Heart left ventricle (tissue), 16 donors: ENCODE data around the gene CFAP54. TPM values are rescaled to one million over a fixed set of nuclear protein-coding genes. Genes with fewer than 3 reads are reported as not detected.

Source experiments
- ATAC-seq, 4 donors: fragments of 200-7000 bp; cut with Tn5 transposase; one replicate each; pipeline ENCODE4 v1.9.1; 2020 to 2022; ENCODE audit warnings: moderate library complexity in 4 of 4, mild to moderate bottlenecking in 3 of 4, moderate number of reproducible peaks in 1 of 4
- DNase-seq, 5 donors: peaks; one replicate each; pipeline ENCODE4 v3.0.0-alpha.2; 2020
- H3K27ac ChIP-seq, 12 donors: fragments of 200-600 bp; sonication (generic) in 4 of 12; one replicate each; pipeline versions ENCODE4 v1.5.0 to v1.8.0; 2016 to 2022; ENCODE audit warnings: mild to moderate bottlenecking in 2 of 12
- H3K27me3 ChIP-seq, 9 donors: fragments of 200-600 bp; sonication (generic) in 2 of 9; one replicate each; pipeline versions ENCODE4 v1.5.1 to v1.8.0; 2016 to 2022; ENCODE audit warnings: mild to moderate bottlenecking in 3 of 9
- H3K36me3 ChIP-seq, 9 donors: fragments of 200-600 bp; sonication (generic) in 2 of 9; one replicate each; pipeline versions ENCODE4 v1.5.0 to v1.8.0; 2018 to 2022; ENCODE audit warnings: mild to moderate bottlenecking in 2 of 9
- H3K4me1 ChIP-seq, 12 donors: fragments of 200-600 bp; sonication (generic) in 4 of 12; one replicate each; pipeline versions ENCODE4 v1.5.0 to v1.8.0; 2016 to 2022; ENCODE audit warnings: mild to moderate bottlenecking in 3 of 12
- H3K4me3 ChIP-seq, 12 donors: fragments of 200-600 bp; sonication (generic) in 4 of 12; one replicate each; pipeline versions ENCODE4 v1.5.0 to v1.8.0; 2017 to 2022; ENCODE audit warnings: mild to moderate bottlenecking in 9 of 12, moderate library complexity in 4 of 12
- H3K9me3 ChIP-seq, 12 donors: fragments of 200-600 bp; sonication (generic) in 4 of 12; one replicate each; pipeline versions ENCODE4 v1.5.0 to v1.8.0; 2016 to 2022; ENCODE audit warnings: mild to moderate bottlenecking in 1 of 12
- POLR2A ChIP-seq, 2 donors: fragments of 450-650 bp; IDR thresholded peaks; one replicate each; pipeline ENCODE4 v1.6.1; 2017; ENCODE audit warnings: antibody characterized with exemption in 2 of 2, mild to moderate bottlenecking in 2 of 2, moderate library complexity in 2 of 2
- WGBS, 4 donors: extraction: QIAGEN DNeasy Blood & Tissue Kit in 2 of 4; methylation state at CpG; one replicate each; pipeline versions ENCODE4 v1.1.5 to v1.1.7; 2013 to 2018; 5-methylcytosine and 5-hydroxymethylcytosine counted together
- intact Hi-C, 10 donors: fragments of 100-400 bp; cut with DNase I; formaldehyde crosslinking; loops; one replicate each; pipeline versions ENCODE4 v1.11.1 to v1.14.2; 2022
- polyA plus RNA-seq, 2 donors: library from polyadenylated mRNA; stranded (reverse); fragments of 200-250 nt; gene quantifications; one replicate each; pipeline ENCODE4 v1.2.3, GENCODE V29; 2013
- total RNA-seq, 9 donors: library from RNA; depleted of rRNA in 2 of 9; stranded (reverse); fragments of >200 nt in 2 of 9; fragmentation: NEBNext Ultra II Directional in 3 of 9; extraction: Animal tissue kit (Norgen Biotek cat#: 25700) in 3 of 9; gene quantifications; one replicate each; pipeline versions ENCODE4 v1.1.0 to v1.2.4, GENCODE V29; 2016 to 2023
- TF ChIP-seq, protein P1 (sequence below), 12 donors: fragments of 200-600 bp; sonication (generic) in 4 of 12; IDR thresholded peaks; one replicate each; pipeline versions ENCODE4 v1.5.0 to v1.8.0; 2018 to 2022; ENCODE audit warnings: antibody characterized with exemption in 12 of 12, mild to moderate bottlenecking in 5 of 12
- donor health status: ischemic (EF 13 %, LVEDD 7.1; RV severe dilation, severe dysfunction).
- donor health status: healthy with polysubstance abuse.
- donor health status: DM: no; HTN: yes; CAD: no.
- donor health status: DM: no; HTN: no; CAD: no.
- donor health status: ischemic (EF 25% LVEDD 6.9; RV normal size, moderate dysfunction).
- donor health status: ischemic (EF 25% LVEDD 5.7; RV mildly dilated, moderate dysfunction).
- donor health status: healthy.
- donor health status: DM: yes; HTN: yes; CAD: no.
- donor health status: ischemic (EF 35%, LVEDD 5.7; RV mildly dilated, moderate dysfunction).
- donor health status: nonischemic (EF 11% LVEDD 7.7; RV severe dilation, severe dysfunction).
- donor health status: DM: yes; HTN: yes; CAD: no.
- donor health status: PGD.
- donor health status: ischemic (EF 29% LVEDD 5.4; RV normal size, mild dysfunction).
- donor health status: nonischemic (EF 23%, LVEDD 6.1; RV moderate dilation, normal function).

CFAP54 gene
- total and polyA plus RNA-seq, 11 donors: 0.07 to 0.79 (median 0.13) TPM; not detected in 1

- intact Hi-C loops: no loop called here
- ATAC-seq (no peak), DNase-seq (no peak)
- Histone ChIP-seq H3K4me1 (no peaks in the 10 kb centered on the region), H3K36me3 (peaks cover 0 to 27% (median 13%) of the 10 kb centered on the region in 9 donors), H3K27me3 (no peaks in the 10 kb centered on the region), H3K4me3 (no peak overlapping the region), H3K27ac (no peak overlapping the region), H3K9me3 (peaks cover 0 to 15% (median 0%) of the 10 kb centered on the region in 12 donors)
- TF ChIP-seq POLR2A (IDR thresholded peaks at IDR 0.05): no peak
- TF ChIP-seq, protein P1, sequence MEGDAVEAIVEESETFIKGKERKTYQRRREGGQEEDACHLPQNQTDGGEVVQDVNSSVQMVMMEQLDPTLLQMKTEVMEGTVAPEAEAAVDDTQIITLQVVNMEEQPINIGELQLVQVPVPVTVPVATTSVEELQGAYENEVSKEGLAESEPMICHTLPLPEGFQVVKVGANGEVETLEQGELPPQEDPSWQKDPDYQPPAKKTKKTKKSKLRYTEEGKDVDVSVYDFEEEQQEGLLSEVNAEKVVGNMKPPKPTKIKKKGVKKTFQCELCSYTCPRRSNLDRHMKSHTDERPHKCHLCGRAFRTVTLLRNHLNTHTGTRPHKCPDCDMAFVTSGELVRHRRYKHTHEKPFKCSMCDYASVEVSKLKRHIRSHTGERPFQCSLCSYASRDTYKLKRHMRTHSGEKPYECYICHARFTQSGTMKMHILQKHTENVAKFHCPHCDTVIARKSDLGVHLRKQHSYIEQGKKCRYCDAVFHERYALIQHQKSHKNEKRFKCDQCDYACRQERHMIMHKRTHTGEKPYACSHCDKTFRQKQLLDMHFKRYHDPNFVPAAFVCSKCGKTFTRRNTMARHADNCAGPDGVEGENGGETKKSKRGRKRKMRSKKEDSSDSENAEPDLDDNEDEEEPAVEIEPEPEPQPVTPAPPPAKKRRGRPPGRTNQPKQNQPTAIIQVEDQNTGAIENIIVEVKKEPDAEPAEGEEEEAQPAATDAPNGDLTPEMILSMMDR (IDR thresholded peaks at IDR 0.05): no peak
- WGBS, 4 donors: 94 to 98% (median 96%) methylated on average over 2 of the region's 2 CpGs
Observed at GRCh38 chr12:96919510-96920210, 430.3 kb downstream of the CFAP54 start.

Other genes with a start within 250 kb of the CFAP54 start
- gene CDK17, start 89.1 kb upstream of the CFAP54 start, total RNA-seq: 10 to 100 TPM; 14.3 to 31.7 (median 23.1) TPM
- gene CDK17, start 89.1 kb upstream of the CFAP54 start, polyA plus RNA-seq: 10 to 100 TPM in 1 of 2 donors, 1 to 10 TPM in 1; 6.7 to 14.5 TPM